ENCODE measurements around the gene HNRNPLL.

DNA sequence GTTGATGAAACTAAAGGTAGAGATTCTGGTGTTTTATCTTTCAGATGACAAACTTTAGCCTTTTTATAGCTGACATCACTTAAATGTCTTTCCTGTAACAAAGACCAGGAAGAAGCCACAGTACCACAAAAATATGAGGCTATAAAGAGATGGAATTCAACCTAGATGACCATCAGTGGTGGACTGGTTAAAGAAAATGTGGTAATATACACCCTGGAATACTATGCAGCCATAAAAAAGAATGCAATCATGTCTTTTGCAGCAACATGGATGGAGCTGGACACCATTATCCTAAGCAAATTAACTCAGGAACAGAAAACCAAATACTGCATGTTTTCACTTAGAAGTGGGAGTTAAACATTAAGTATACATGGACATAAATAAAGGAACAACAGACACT, 18.3 kb upstream of the HNRNPLL start:
- TF ChIP-seq, protein P1, sequence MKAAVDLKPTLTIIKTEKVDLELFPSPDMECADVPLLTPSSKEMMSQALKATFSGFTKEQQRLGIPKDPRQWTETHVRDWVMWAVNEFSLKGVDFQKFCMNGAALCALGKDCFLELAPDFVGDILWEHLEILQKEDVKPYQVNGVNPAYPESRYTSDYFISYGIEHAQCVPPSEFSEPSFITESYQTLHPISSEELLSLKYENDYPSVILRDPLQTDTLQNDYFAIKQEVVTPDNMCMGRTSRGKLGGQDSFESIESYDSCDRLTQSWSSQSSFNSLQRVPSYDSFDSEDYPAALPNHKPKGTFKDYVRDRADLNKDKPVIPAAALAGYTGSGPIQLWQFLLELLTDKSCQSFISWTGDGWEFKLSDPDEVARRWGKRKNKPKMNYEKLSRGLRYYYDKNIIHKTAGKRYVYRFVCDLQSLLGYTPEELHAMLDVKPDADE (IDR thresholded peaks at IDR 0.05): no peak
- TF ChIP-seq, protein P2, sequence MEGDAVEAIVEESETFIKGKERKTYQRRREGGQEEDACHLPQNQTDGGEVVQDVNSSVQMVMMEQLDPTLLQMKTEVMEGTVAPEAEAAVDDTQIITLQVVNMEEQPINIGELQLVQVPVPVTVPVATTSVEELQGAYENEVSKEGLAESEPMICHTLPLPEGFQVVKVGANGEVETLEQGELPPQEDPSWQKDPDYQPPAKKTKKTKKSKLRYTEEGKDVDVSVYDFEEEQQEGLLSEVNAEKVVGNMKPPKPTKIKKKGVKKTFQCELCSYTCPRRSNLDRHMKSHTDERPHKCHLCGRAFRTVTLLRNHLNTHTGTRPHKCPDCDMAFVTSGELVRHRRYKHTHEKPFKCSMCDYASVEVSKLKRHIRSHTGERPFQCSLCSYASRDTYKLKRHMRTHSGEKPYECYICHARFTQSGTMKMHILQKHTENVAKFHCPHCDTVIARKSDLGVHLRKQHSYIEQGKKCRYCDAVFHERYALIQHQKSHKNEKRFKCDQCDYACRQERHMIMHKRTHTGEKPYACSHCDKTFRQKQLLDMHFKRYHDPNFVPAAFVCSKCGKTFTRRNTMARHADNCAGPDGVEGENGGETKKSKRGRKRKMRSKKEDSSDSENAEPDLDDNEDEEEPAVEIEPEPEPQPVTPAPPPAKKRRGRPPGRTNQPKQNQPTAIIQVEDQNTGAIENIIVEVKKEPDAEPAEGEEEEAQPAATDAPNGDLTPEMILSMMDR (conservative IDR thresholded peaks at IDR 0.05; ENCODE audit: low read depth in 2 of 2): no peak
- TF ChIP-seq EZH2 (IDR thresholded peaks at IDR 0.05; ENCODE audit: low read depth, unreplicated experiment) (no peak), EZH2phosphoT487 (IDR thresholded peaks at IDR 0.05; ENCODE audit: unreplicated experiment) (no peak), CREB1 (CRISPR knock-in tag; IDR thresholded peaks at IDR 0.05; ENCODE audit: low read depth) (no peak), REST (IDR thresholded peaks at IDR 0.05; ENCODE audit: unreplicated experiment) (no peak)
